GM19043 (cell line): Measurements from ENCODE around the gene CPNE4.

ENCODE experiments used
- ATAC-seq: cut with Tn5 transposase; IDR thresholded peaks from one replicate; pipeline ENCODE4 v1.9.1; 2021; ENCODE audit warnings: low read depth; ENCODE audit not compliant: unreplicated experiment

Gene CPNE4

GRCh38 chr3:131747466-131747865 is 287.3 kb downstream of the CPNE4 start:
- no peak for ATAC-seq

DNA sequence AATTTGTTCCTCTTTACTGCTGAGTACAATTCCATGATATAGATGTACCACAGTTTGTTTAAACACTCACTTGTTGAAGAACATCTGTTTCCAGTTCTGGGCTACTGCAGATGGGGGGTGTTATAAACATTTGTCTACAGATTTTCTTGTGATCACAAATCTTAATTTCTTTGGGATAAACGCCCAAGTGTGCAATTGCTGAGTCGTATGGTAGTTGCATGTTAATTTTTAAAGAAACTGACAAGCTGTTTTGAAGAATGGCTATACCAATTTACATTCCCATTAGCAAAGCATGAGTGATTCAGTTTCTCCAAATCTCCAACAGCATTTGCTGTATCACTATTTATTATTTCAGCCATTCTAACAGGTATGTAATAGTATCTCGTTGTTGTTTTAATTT is 290.0 kb downstream of the CPNE4 start:
- no peak for ATAC-seq

GRCh38 chr3:131743126-131743525 is 291.7 kb downstream of the CPNE4 start:
- ATAC-seq: no peak

GRCh38 chr3:131739211-131739610 is 295.6 kb downstream of the CPNE4 start:
- no peak for ATAC-seq

GRCh38 chr3:131738095-131738494 is 296.7 kb downstream of the CPNE4 start:
- ATAC-seq: no peak

DNA sequence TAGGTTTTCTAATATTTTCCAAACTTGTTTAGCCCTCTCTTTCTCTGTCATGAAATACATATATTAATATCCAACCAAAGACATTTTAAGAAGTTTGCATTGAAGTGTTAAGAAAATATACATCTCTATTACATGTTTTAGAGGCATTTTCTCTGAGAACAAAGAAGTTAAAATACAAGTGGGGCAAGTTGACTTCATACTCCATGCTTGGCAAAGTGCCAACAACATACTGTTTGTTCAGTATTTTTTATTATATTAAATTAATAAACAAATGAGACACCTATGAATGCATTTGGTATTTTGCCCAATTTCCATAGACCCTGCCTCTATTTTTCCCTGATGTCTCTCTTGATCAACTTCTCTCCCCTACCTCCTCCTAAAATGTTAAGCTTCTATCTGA is 299.3 kb downstream of the CPNE4 start:
- ATAC-seq: no peak

GRCh38 chr3:131735116-131735515 is 299.7 kb downstream of the CPNE4 start:
- ATAC-seq: no peak

DNA sequence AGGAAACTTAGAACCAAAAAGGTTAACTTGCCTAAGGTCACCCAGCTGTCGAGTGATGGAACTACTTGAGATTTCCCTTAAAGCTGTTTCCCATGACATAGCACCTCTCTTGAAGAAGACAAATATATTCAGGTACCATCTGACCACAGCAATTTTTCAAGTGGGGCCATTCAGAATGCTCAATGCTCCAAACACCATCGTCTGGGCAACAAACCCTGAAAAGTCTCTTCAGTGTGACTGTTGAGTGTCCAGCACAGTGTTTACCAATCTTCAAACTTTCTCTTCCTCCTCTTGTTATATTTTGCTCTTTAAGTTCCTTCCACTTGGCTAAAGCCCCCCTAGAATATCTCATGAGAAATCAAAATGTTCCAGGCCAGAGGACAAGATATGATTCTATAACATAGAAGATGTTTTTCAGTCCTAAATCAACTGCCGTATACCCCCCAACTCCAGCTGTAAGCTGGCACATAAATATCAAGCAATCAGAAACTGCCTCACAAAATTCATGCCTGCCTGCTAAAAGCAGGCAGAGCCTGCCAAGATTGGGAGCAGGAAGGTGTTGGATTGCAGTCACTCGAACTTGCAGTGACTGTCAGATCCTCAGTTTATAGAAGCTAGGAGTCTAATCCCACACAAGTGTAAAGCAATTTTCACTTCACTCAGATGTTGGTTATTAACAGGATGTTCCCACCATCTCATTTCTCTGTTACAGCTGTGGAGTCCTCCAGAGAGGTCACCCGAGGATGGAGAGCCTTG is 301.6 kb downstream of the CPNE4 start:
- ATAC-seq: no peak

GRCh38 chr3:131731709-131732108 is 303.1 kb downstream of the CPNE4 start:
- ATAC-seq: no peak

DNA sequence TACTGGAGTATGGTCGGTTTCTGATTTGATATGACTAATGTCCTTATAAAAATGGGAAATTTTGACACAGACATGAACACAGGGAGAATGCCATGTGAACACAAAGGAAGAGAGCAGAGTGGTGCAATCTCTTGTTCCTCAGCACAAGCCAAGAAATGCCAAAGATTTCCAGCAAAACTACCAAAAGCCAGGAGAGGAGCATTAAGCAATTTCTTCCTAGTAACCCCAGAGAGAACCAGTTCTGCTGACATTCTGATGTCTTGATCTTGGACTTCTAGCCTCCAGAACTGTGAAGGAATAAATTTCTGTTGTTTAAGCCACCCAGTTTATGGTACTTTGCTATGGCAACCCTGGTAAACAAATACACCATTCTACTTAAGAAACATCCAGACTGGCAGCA is 304.2 kb downstream of the CPNE4 start:
- ATAC-seq: no peak

DNA sequence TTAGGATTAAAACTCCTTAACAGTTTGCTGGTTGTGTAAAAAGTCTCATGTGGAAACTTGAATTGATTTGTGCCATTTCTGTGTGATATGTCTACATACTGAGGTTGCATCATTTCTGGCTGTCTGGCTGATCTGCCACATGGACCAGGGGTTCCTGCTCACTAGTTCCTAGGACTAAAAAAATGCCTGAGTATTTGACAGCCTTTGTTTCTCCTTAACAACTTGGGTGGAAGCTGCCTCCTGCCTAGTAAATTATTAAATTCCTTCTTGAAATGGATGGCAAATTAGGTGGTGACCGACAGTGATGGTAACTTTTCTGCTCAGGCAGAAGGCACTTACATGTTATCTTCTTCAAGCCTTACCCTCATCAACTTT is 305.2 kb downstream of the CPNE4 start:
- ATAC-seq: no peak

GRCh38 chr3:131728898-131729642 is 305.7 kb downstream of the CPNE4 start:
- no peak for ATAC-seq

GRCh38 chr3:131725414-131725813 is 309.4 kb downstream of the CPNE4 start:
- ATAC-seq: no peak

DNA sequence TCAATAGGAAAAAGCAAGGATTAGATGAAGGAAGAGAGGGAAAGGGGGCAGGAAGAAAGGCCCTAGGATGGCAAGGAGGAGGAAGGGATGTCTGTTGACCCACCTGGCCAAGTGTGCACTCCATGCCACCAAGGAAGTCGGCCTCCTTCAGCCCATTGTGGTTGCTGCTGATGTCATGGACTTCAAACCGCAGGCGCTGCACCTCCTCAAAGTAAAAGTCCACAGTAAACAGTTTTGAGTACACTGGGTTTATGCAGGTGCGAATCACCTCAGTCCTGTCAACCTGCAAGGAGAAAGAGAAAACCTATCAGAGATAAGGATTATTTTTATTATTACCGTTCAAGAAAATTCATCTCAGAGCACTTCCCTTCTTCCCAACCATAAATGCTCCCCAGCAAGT is 311.5 kb downstream of the CPNE4 start:
- ATAC-seq: no peak

- no peak for ATAC-seq
Measured at GRCh38 chr3:131717493-131717892, 317.3 kb downstream of the CPNE4 start.

DNA sequence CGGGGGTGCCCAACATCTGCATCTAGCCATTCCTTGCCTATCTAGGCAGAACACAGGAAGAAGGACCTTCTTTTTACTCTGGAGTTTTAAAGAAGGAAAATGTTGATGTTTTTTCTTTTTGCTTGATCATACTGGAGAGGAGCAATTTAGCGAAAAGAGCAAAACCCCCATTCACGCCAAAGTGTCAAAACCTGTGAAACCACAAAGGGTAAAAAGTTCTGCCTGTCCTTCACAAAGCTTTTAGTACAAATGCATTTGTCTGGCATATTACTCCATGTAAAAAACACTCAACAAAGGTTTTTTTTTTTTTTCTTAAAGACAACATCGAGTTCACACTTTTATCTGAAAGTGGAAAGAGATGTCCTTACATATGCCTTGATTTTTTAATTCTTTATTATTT is 317.9 kb downstream of the CPNE4 start:
- no peak for ATAC-seq

- no peak for ATAC-seq
Measured at GRCh38 chr3:131716007-131716406, 318.8 kb downstream of the CPNE4 start.

- peak; percentile 87 for ATAC-seq
Measured at GRCh38 chr3:131714585-131715220, 320.1 kb downstream of the CPNE4 start.

- ATAC-seq: no peak
Measured at GRCh38 chr3:131713416-131714123, 321.2 kb downstream of the CPNE4 start.

DNA sequence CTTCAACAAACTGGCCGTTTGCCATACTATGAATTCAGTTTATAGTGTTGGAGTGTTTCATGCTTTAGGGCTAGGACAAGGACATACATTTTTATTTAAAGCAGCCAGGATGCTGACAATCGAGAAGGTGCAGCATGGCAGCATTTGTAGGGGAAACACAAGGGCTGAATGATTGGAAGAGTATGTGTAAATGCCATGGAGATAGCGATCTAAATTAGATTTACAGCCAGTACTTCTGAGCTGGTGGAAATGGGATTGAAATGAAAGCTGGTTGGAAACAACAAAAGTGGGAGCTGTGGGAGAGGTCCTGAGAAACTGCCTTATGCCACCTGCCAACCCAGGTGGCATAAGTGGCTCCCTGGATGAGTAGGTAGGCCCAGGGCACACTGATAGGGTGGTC is 322.2 kb downstream of the CPNE4 start:
- ATAC-seq: no peak

GRCh38 chr3:131711114-131711768 is 323.6 kb downstream of the CPNE4 start:
- ATAC-seq: no peak
